ENCODE data around the gene PRPSAP1. TPM values are rescaled to one million over a fixed set of nuclear protein-coding genes. Genes with fewer than 3 reads are reported as not detected.
A peak's percentile ranks its signal among the peaks of the same experiment; 100 is the strongest.

PRPSAP1 gene
- polyA plus RNA-seq, 1 of the 3 experiments (the other 2 are of a cell fraction) = 118 TPM

GRCh38 chr17:76264755-76265623 is 88.7 kb downstream of the PRPSAP1 start, which contains the start of gene UBALD2:
TSS of gene UBALD2 (plus strand) at chr17:76265348. CDS start at chr17:76265506, 158 bp downstream.
- H3K36me3 ChIP-seq (replicated peaks in 1 of 2; ENCODE audit: control insufficient read depth in 1 of 2, insufficient read depth in 2 of 2, low read length in 1 of 2) = peaks cover 8 to 12% of the 10 kb centered on the region in 2 experiments
- H3K9me2 ChIP-seq = no peaks in the 10 kb centered on the region
- DNase-seq = peak; percentile 100
- peaks cover 23% of the 10 kb centered on the region for H3F3A ChIP-seq (replicated peaks; ENCODE audit: insufficient read depth)
- H3K4me3 ChIP-seq (ENCODE audit: low read depth in 2 of 2, low read length in 1 of 2) = peak within 1 kb of the TSS; percentile 75 to 87
- WGBS (ENCODE audit: low lambda C conversion rate) = under 1% methylated on average over 13 of the region's 94 CpGs
- no peaks in the 10 kb centered on the region for H3K27me3 ChIP-seq (ENCODE audit: insufficient read depth)
- H2AFZ ChIP-seq (ENCODE audit: low read depth) = peak within 1 kb of the TSS; percentile 96
- peak within 1 kb of the TSS; percentile 77 to 95 for H3K27ac ChIP-seq (ENCODE audit: low read depth in 2 of 2, low read length in 1 of 2)
- H4K20me1 ChIP-seq (ENCODE audit: insufficient read depth) = peaks cover 9% of the 10 kb centered on the region; the same call in 1 of the 2 replicates
- peak within 1 kb of the TSS; percentile 85 for H3K9ac ChIP-seq
- CTCF ChIA-PET = interaction anchor here (1.1 to 8.1 kb wide), 10 partner anchors 10 to 409 kb away, joined by 3 to 86 read pairs (median 6); partner anchors contain the start of gene WBP2
- H3K4me1 ChIP-seq (ENCODE audit: control insufficient read depth in 1 of 2, insufficient read depth in 2 of 2, low read depth in 1 of 2, low read length in 1 of 2) = peaks cover 19 to 22% of the 10 kb centered on the region in 2 experiments; a peak in 3 of 4 replicates
- POLR2A ChIA-PET = interaction anchor here (0.6 to 0.7 kb wide), 2 partner anchors 15 to 170 kb away, joined by 3 read pairs; no protein-coding TSS in a partner anchor
- H3K4me2 ChIP-seq = peak within 1 kb of the TSS; percentile 90
- peaks cover 45% of the 10 kb centered on the region for H3K79me2 ChIP-seq (ENCODE audit: insufficient read depth)
- no peaks in the 10 kb centered on the region for H3K9me3 ChIP-seq
- TF ChIP-seq SMC3 (IDR thresholded peaks at IDR 0.05; ENCODE audit: low read depth, low read length) (no peak), PBX3 (IDR thresholded peaks at IDR 0.05) (peak; percentile 71; the same call in 1 of the 2 replicates), TCF12 (IDR thresholded peaks at IDR 0.05) (peak; percentile 90), RCOR1 (IDR thresholded peaks at IDR 0.05; ENCODE audit: low read length) (peak; percentile 26; the same call in 1 of the 2 replicates), EZH2phosphoT487 (IDR thresholded peaks at IDR 0.05; ENCODE audit: borderline replicate concordance, low read depth) (no peak), SIN3A (IDR thresholded peaks at IDR 0.05; ENCODE audit: borderline replicate concordance, low read depth, low read length) (peak; percentile 58; the same call in 1 of the 2 replicates), MEF2A (IDR thresholded peaks at IDR 0.05; ENCODE audit: borderline replicate concordance, low read depth) (no peak; the same call in 1 of the 2 replicates), RAD21 (IDR thresholded peaks at IDR 0.05; ENCODE audit: low read length) (no peak), TEAD4 (IDR thresholded peaks at IDR 0.05; ENCODE audit: borderline replicate concordance, insufficient read depth) (no peak), MAX (IDR thresholded peaks at IDR 0.05; ENCODE audit: low read depth) (peak; percentile 92), MXI1 (IDR thresholded peaks at IDR 0.05; ENCODE audit: low read depth, low read length) (peak; percentile 92), TAF1 (IDR thresholded peaks at IDR 0.05; ENCODE audit: borderline replicate concordance, low read depth, low read length) (peak; percentile 74), POLR2AphosphoS5 (IDR thresholded peaks at IDR 0.05; ENCODE audit: low read depth, low read length) (peak; percentile 79; the same call in 1 of the 2 replicates), GATA2 (CRISPR knock-in tag; IDR thresholded peaks at IDR 0.05) (no peak), NRF1 (IDR thresholded peaks at IDR 0.05; ENCODE audit: low read depth, low read length) (peak; percentile 25; the same call in 1 of the 2 replicates), CHD2 (IDR thresholded peaks at IDR 0.05; ENCODE audit: low read length, partially characterized antibody) (peak; percentile 92), JUND (IDR thresholded peaks at IDR 0.05) (peak; percentile 83), FOSL2 (IDR thresholded peaks at IDR 0.05; ENCODE audit: borderline replicate concordance, low read depth) (peak; percentile 81), ELF1 (IDR thresholded peaks at IDR 0.05) (no peak; the same call in 1 of the 2 replicates), IRF3 (IDR thresholded peaks at IDR 0.05; ENCODE audit: low read depth, low read length) (peak; percentile 95), EP300 (IDR thresholded peaks at IDR 0.05; ENCODE audit: borderline replicate concordance in 1 of 2, low read depth in 1 of 2, low read length in 1 of 2) (peak; percentile 35 to 64; a peak in 1 of 4 replicates), USF1 (IDR thresholded peaks at IDR 0.05; ENCODE audit: borderline replicate concordance, low read depth) (no peak), GABPA (IDR thresholded peaks at IDR 0.05; ENCODE audit: low read depth) (no peak), NFIC (IDR thresholded peaks at IDR 0.05; ENCODE audit: borderline replicate concordance) (peak; percentile 29; the same call in 1 of the 2 replicates), RFX5 (IDR thresholded peaks at IDR 0.05; ENCODE audit: low read length) (peak; percentile 79), RXRA (IDR thresholded peaks at IDR 0.05; ENCODE audit: borderline replicate concordance, low read depth) (no peak; the same call in 1 of the 2 replicates), USF2 (IDR thresholded peaks at IDR 0.05; ENCODE audit: borderline replicate concordance, low read depth, low read length) (no peak)

Measured in SK-N-SH (cell line).